GM18858 (cell line): ENCODE measurements around the gene FBXO31.
"Not testable (repeated sequence)": the region's sequence is repeated elsewhere in the genome, so short reads cannot be mapped to it uniquely, and the experiment has no call there.

Source experiments
- ATAC-seq: cut with Tn5 transposase; IDR thresholded peaks from one replicate; pipeline ENCODE4 v1.9.1; 2021; ENCODE audit not compliant: unreplicated experiment

FBXO31 gene

DNA sequence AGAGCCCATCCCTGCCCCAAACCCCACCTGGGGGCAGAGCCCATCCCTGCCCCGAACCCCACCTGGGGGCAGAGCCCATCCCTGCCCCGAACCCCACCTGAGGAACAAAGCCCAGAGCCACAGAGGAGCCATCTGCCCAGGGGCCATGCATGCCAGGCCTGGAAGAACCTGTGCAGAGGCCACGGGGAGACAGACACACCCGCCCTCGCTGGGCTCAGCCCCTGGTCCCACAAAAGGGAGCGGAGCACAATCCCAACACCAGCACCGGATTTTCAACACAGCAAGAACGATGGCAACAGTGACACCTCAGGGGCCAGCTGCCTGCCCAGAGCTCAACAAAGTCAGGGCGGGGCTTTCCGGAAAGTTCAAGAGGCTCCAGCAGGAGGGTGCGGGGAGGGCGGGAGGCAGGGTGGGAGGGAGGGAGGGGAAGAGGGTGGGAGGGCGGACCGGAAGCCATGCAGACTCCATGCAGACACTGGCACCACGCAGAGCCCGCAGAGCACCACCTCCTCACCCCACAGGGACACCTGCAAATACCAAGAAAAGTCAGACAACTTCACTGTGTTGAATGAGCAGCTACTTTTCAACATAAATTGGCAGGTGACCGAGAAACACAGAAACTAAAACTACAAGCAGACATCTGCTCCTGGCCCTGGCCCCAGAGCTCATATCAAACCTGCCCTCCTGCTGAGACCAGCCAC, 38.5 kb downstream of the FBXO31 start:
- no peak for ATAC-seq

DNA sequence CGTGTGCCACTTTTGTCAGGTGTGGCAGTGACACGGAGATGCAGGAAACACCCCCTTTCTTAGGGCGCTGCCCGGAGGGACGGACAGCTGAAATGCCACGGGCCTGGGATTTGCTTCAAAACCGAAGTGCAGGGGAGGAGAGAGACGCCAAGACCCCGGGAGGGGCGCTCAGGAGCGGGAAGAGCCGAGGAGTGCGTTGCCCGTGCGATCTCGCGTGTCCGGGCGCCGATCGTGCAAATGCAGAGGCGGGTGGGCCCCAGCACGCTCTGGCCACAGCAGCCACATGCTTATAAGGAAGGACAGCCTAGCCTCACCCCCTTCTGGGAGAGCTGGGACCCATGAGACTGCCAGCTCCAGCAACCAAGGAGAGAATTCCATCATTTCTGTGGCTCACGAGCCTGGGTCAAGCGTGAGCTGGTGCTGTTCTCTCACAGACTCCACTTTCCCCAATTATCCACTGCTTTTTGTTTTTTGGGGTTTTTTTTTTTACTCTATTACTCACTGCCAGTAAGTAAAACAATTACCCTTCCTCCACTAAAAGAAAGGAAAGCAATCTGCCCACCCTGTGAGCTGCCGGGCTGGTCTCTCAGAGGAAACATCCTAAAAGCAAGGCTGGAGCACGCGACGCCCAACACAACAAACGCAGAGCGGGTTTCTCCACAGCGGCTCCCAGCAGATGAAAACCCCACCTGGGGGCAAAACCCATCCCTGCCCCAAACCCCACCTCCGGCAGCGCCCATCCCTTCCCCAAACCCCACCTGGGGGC, 39.2 kb downstream of the FBXO31 start:
- no peak for ATAC-seq

- ATAC-seq = no peak
Observed at GRCh38 chr16:87343753-87344050, 39.9 kb downstream of the FBXO31 start.

GRCh38 chr16:87342978-87343752, 40.4 kb downstream of the FBXO31 start:
- ATAC-seq = no peak

- ATAC-seq = no peak
Observed at GRCh38 chr16:87342504-87342903, 41.1 kb downstream of the FBXO31 start.

- no peak for ATAC-seq
Observed at GRCh38 chr16:87340198-87340597, 43.4 kb downstream of the FBXO31 start.

DNA sequence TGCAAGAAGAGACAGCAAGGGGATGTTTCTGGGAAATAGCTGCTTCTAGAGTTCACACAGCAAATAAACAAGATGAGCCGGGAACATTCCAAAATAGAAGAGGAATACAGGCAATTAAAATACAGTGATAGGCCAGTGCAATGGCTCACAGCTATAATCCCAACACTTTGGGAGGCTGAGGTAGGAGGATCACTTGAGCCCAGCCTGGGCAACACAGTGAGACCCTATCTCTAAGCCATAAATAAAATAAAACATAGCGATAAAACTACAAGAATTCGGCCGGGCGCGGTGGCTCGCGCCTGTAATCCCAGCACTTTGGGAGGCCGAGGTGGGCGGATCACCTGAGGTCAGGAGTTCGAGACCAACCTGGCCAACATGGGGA, 43.9 kb downstream of the FBXO31 start:
- not testable (repeated sequence) for ATAC-seq

GRCh38 chr16:87339086-87339723, 44.4 kb downstream of the FBXO31 start:
- no peak for ATAC-seq

- no peak for ATAC-seq
Observed at GRCh38 chr16:87338155-87338765, 45.3 kb downstream of the FBXO31 start.

GRCh38 chr16:87337262-87337771, 46.3 kb downstream of the FBXO31 start:
- no peak for ATAC-seq

DNA sequence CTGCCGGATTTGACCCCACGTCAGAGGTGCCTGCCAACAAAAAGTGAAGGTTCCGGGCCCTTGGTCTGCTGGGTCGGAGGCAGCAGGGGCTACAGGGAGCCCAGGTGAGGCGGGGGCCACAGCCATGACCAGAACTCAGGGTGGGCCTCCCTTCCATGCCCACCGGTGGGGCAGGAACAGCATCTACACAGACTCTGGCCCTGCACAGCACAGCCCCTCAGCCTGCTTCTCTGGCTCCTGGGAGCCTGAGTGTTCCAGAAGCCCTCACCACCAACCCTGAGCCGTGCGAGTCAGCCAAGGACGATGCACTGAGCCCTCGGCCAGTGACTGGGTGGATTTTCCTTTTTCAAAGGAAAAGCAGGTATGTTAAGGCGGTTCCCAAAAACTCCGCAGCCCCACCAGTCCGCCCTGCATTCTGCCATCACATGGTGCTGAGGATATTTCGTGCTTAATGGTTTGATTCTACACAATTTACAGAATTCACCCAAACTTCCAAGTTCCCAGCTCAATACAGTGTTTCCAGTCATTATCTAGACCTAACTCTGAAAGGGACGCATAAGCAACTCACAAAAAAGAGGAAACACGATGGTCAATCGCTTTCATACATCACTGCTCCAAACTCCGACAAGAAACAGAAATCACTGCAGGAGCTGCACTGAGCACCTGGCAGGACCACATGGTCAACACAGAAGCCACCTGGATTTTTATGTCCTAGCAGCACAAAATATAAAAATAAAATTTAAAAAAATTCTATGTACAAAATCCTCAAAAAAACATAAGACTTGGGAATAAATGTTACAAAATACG, 46.9 kb downstream of the FBXO31 start:
- ATAC-seq = no peak

DNA sequence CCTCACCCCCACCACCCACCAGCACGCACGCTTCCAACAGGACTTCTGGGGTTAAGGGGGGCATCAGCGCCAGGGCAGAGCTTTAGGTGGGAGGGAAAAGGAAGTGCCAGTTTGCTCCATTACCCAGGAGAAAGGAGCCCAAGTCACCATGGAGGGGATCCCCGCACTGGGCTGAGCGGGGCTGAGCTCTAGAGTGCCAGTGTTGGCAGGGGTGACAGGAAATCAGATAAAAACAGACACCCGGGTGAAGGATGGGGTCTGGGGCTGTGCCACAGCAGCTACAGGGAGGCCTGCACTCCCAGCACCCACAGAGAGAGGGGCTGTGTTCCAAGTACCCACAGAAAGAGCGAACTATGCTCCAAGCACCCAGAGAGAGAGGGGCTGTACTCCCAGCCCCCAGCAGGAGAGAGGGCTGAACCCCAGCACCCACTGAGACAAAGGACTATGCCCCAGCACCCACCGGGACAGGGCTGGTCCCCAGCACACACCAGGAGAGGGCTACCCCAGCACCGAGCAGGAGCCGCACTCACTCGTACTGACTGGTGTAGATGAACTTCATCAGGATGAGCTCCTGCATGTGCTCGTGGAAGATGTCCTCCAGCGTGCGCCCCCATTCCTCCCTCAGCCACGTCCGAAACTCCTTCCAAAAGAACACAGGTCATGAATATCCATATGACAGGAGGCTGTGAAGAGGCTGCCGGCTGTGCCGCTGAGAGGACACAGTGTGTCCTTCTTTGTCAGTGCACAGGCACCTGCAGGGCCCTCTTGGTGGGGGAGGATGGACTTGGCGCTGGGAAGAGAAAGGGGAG, 47.7 kb downstream of the FBXO31 start:
- no peak for ATAC-seq

DNA sequence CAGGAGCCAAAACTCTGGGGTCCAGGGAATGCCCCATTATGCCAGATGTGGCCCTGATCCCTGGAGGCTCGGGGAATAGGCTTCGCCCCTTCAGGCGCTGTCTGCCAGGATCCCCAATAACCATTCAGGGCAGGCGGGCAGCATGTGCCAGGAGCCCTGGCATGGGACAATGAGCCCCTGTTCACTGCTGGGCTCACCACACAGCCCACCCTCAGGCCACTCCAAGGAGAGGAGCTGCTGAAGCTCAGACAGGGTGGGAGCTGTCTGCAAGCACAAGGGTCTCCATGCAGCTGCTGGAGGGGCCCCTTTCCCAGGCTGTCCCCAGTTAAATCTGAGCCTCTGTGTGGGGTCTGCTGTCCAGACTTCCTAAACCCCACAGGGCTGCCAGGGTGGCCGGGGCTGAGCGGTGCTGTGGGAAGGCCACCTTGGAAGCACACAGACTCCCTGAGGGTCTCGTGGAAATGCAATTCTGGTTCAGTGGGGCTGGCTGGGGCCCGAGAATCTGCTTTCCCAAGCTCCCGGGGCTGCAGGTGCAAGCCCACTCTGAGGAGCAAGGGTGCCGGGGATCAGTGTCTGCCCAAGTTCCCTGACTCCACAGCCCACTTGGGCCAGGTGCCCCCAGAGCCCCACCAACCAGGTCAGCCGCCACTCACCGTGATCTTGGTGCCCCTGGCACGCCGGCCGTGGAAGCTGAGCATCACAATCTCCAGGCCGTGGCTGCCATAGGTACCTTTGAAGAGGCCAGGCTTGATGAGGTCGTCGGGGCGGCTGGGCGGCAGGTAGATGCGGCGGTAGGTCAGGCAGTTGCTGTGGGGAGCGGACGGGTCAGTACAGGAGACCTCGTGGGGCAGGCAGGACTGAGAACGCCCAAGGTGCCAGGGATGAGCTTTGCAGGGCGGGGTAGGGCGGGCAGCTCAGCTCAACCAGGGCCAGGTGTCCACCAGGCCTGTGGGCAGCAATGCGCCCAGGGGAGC, 48.6 kb downstream of the FBXO31 start:
- ATAC-seq = no peak

DNA sequence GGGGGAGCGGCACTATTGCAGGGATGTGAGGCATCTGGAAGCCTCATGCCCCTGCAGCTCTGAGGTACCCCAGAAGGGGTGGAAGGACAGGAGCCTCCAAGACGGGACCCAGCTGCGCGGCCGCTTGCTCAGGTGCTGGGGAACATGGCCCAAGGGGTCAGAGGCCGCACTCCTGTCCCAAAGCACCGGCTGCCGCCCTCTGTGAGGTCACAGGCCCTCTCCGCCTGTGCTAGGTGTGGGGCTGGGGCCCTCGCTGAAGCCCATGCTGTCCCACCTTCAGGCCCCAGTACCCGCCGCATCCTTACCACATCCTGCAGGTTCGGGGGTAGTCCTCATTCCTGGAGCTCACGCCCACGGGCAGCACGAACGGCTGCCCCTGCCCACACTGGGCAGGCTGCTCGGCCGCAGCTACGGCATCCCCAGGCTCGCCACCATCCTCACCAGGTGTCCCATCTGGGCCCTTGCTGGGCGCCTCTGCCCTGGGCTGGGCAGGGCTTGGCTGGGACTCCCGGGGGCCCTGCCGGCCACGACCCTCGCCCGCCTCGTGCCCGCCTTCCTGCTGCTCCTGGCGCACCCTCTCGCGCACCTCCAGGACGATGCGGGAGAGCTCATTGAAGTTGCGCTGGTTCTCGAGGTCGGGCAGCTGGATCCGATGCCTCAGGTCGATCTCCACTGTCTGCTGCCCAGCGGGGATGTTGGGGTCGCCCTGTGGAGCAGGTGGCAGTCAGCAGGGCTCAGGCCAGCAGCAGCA, 49.8 kb downstream of the FBXO31 start:
- ATAC-seq = no peak

- ATAC-seq = no peak
Observed at GRCh38 chr16:87333101-87333500, 50.5 kb downstream of the FBXO31 start.

- ATAC-seq = no peak
Observed at GRCh38 chr16:87332150-87332549, 51.4 kb downstream of the FBXO31 start.

DNA sequence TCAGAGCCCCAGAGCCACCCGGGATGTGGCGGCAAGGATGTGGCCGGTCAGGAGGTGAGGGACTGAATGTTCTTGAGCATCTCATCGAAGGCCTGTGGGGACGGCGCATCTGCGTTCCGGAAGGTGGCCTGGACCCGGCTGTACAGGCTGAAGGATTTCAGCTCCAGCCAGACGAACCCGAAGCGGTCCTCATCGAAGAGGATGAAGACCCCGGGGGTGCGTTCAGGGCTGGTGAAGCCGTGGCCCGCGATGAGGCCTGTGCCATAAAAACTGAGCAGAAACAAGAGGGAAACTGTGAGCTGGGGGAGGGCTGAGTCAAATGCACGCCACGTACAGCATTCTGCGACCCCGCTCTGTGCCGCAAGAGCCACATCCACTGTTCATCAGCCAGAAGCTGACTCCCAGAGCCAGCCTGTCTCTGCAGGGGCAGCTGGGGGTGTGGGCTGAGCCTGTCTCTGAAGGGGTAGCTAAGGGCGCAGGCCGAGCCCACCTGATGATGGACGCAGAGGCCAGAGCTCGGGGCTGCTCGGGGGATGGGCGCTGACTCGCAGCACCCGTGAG, 52.3 kb downstream of the FBXO31 start:
- ATAC-seq = no peak
